ENCODE measurements around the gene CD300LG. TPM values are rescaled to one million over a fixed set of nuclear protein-coding genes. Genes with fewer than 3 reads are reported as not detected.

Gene CD300LG
- polyA plus RNA-seq, 1 donor (not counting 4 experiments of a cell fraction or from before 2014, with no cell fraction given) = not detected

GRCh38 chr17:43871946-43872690, 25.1 kb downstream of the CD300LG start:
- peaks cover 5% of the 10 kb centered on the region for H3K4me1 ChIP-seq (ENCODE audit: control insufficient read depth, extremely low read depth, insufficient read depth, low read length)
- H4K20me1 ChIP-seq (ENCODE audit: control insufficient read depth, extremely low read depth, insufficient read depth, low read length) = no peaks in the 10 kb centered on the region
- H3K4me3 ChIP-seq (ENCODE audit: control insufficient read depth in 2 of 3, extremely low read depth in 1 of 3, insufficient read depth in 2 of 3, low read depth in 1 of 3, low read length in 3 of 3) = peak overlapping the region in 2 of 3 experiments; percentile 14 to 47
- H3K9ac ChIP-seq (ENCODE audit: control insufficient read depth, extremely low read depth, insufficient read depth, low read length) = no peak overlapping the region
- H3K27ac ChIP-seq (ENCODE audit: control insufficient read depth, insufficient read depth, low read length) = no peak overlapping the region
- dilution Hi-C loops (cut with MboI; ENCODE audit: extremely low pct_ligation_motif_present, low sequenced_read_pairs) = no loop called here
- no peaks in the 10 kb centered on the region for H3K9me3 ChIP-seq (ENCODE audit: control insufficient read depth, low read depth, low read length)
- H3K4me2 ChIP-seq (ENCODE audit: control insufficient read depth, extremely low read depth, insufficient read depth, low read depth, low read length) = peak overlapping the region; percentile 39
- H3K9me1 ChIP-seq (ENCODE audit: control insufficient read depth, extremely low read depth, insufficient read depth, low read length) = no peaks in the 10 kb centered on the region
- no peaks in the 10 kb centered on the region for H3K79me2 ChIP-seq (ENCODE audit: control insufficient read depth, insufficient read depth, low read length)
- no peaks in the 10 kb centered on the region for H3K36me3 ChIP-seq (ENCODE audit: control insufficient read depth in 2 of 2, extremely low read depth in 1 of 2, insufficient read depth in 2 of 2, low read length in 2 of 2)
- peak; percentile 65 for FAIRE-seq
- no peak for TF ChIP-seq CTCF (optimal IDR thresholded peaks at IDR 0.05 in 1 of 3, IDR thresholded peaks at IDR 0.05 in 1 of 3, conservative IDR thresholded peaks at IDR 0.05 in 1 of 3; ENCODE audit: extremely low read depth in 1 of 3, insufficient read depth in 2 of 3, low read length in 3 of 3)
- no peak for TF ChIP-seq EZH2 (IDR thresholded peaks at IDR 0.05; ENCODE audit: low read length)
- peaks cover 5% of the 10 kb centered on the region for H3K27me3 ChIP-seq (ENCODE audit: control insufficient read depth, extremely low read depth, insufficient read depth, low read length)
- no peak for DNase-seq (ENCODE audit: low read depth, low spot score)
- H2AFZ ChIP-seq (ENCODE audit: control insufficient read depth, low read length) = no peak overlapping the region

- Histone ChIP-seq H3K4me1 (ENCODE audit: control insufficient read depth, extremely low read depth, insufficient read depth, low read length) (peaks cover 5% of the 10 kb centered on the region), H3K79me2 (ENCODE audit: control insufficient read depth, insufficient read depth, low read length) (no peaks in the 10 kb centered on the region), H3K9ac (ENCODE audit: control insufficient read depth, extremely low read depth, insufficient read depth, low read length) (no peak overlapping the region), H3K27me3 (ENCODE audit: control insufficient read depth, extremely low read depth, insufficient read depth, low read length) (peaks cover 4% of the 10 kb centered on the region), H3K36me3 (ENCODE audit: control insufficient read depth in 2 of 2, extremely low read depth in 1 of 2, insufficient read depth in 2 of 2, low read length in 2 of 2) (no peaks in the 10 kb centered on the region), H3K4me3 (ENCODE audit: control insufficient read depth in 2 of 3, extremely low read depth in 1 of 3, insufficient read depth in 2 of 3, low read depth in 1 of 3, low read length in 3 of 3) (no peak overlapping the region), H3K9me1 (ENCODE audit: control insufficient read depth, extremely low read depth, insufficient read depth, low read length) (no peaks in the 10 kb centered on the region), H4K20me1 (ENCODE audit: control insufficient read depth, extremely low read depth, insufficient read depth, low read length) (no peaks in the 10 kb centered on the region), H3K27ac (ENCODE audit: control insufficient read depth, insufficient read depth, low read length) (no peak overlapping the region), H2AFZ (ENCODE audit: control insufficient read depth, low read length) (no peak overlapping the region), H3K9me3 (ENCODE audit: control insufficient read depth, low read depth, low read length) (no peaks in the 10 kb centered on the region), H3K4me2 (ENCODE audit: control insufficient read depth, extremely low read depth, insufficient read depth, low read depth, low read length) (no peak overlapping the region)
- DNase-seq (ENCODE audit: low read depth, low spot score) (no peak), FAIRE-seq (no peak)
- dilution Hi-C loops (cut with MboI; ENCODE audit: extremely low pct_ligation_motif_present, low sequenced_read_pairs) = no loop called here
- TF ChIP-seq EZH2 (IDR thresholded peaks at IDR 0.05; ENCODE audit: low read length) (no peak), CTCF (optimal IDR thresholded peaks at IDR 0.05 in 1 of 3, IDR thresholded peaks at IDR 0.05 in 1 of 3, conservative IDR thresholded peaks at IDR 0.05 in 1 of 3; ENCODE audit: extremely low read depth in 1 of 3, insufficient read depth in 2 of 3, low read length in 3 of 3) (no peak)
Measured at GRCh38 chr17:43873091-43873490, 26.1 kb downstream of the CD300LG start.
